ENCODE results near the gene LAMA5.
"Not testable (repeated sequence)": the region's sequence is repeated elsewhere in the genome, so short reads cannot be mapped to it uniquely, and the experiment has no call there.

Gene LAMA5

GRCh38 chr20:62376112-62377063 lies 9.3 kb upstream of the LAMA5 start:
- no peak for DNase-seq (ENCODE audit: low read depth, low spot score)
- no peak overlapping the region for H3K4me3 ChIP-seq (ENCODE audit: low read length)

DNA sequence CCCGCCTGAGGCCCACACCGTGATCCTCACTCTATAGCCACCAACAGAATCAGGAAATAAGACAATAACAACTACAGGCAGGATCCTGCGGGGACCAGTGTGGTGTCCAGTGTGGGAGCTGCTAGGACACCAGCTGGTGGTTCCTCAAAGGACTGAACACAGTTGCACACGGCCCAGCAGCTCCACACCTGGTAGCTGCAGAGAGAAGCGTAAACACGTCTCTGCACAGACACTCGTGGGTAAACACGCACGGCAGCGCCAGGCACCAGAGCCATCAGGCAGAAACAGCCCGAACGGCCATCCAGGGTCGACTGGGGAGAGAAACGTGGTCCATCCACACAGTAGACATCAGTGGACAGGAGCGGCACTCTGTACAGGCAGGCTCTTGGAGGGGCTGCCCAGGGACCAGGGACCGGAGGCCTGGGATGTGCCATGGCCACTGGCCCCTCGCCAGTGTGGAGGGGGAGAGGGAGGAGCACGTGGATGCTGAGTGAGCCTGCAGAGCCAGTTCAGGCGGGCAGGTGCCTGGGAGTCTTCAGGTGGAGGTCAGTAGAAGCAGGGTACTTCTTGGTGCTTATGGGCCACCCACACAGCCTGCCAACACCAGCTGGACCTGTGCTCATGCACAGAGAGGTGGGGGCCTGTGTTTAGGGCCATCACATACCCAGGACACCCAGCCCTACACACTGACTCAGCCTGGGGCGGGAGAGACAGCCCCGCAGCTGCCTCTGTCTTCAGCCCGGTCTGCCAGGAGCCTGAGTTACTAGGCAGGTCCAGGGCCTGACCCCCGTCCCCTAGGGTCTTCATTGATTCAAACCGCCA lies 7.4 kb upstream of the LAMA5 start:
- H3K4me3 ChIP-seq (ENCODE audit: low read length) = no peak overlapping the region
- no peak for DNase-seq (ENCODE audit: low read depth, low spot score)

- DNase-seq (ENCODE audit: low read depth, low spot score); H3K4me3 ChIP-seq (ENCODE audit: low read length): not testable (repeated sequence)
These were observed 6.6 kb upstream of the LAMA5 start for GRCh38 chr20:62373631-62374179.

GRCh38 chr20:62372042-62372993 lies 5.2 kb upstream of the LAMA5 start:
- DNase-seq (ENCODE audit: low read depth, low spot score) = no peak
- H3K4me3 ChIP-seq (ENCODE audit: low read length) = no peak overlapping the region

DNA sequence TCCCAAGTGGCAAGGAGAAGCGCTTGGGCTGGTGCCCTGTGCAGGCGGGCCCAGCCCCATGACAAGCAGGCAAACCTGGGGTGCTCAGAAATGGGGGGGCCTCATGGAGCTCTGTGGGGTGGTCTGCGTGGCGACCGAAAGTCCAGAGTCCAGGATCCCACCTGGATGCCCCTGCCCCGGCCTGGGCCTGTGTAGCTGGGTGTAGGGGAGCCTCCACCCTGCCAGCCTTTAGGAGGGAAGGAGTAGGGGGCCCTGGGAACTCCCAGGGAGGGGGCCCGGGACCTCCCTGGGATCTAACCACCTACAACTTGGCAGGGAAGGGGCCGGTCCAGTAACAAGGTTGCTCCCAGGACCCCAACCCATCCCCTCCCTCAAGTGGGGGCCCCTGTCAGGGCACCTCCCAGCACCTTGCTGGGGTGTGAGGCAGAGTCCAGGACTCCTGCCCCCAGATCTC lies 4.5 kb upstream of the LAMA5 start:
- no peak overlapping the region for H3K4me3 ChIP-seq (ENCODE audit: low read length)
- DNase-seq (ENCODE audit: low read depth, low spot score) = no peak

DNA sequence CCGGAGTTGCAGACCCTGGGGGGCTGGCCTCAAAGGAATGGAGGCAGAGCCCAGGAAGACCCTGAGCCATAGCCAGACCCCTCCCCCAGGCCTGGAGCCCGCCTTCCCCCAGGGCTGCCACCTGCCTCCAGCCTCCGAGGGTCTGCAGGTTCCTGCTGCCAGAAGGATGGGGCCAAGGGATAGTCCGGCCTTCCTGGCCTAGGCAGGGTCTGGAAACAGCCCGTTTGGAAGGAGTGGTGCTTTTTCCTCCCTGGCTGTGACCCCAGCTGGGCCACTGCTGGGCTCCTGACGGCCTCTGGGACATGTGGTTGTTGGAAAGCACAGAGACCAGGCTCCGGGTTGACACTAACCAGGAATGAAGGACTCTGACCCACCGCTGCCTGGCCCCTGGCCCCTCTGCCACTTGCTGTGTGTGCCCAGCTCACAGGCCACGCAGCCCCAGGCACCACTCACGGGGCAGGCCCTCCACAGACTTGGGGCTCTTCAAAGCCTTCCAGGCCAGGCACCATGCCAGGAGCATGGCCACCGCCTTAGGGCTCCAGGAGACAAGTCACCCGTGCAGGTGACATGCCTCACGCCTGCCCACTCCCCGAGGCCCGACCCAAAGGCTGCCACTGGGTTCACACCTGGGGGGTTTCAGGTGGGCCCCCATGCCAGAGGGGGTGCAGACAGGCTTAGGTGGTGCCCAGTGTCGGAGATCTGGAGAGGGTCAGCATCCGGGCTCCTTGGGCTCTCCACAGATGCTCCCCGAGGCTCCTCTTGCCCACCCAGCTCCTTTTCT lies 3.9 kb upstream of the LAMA5 start:
- no peak for DNase-seq (ENCODE audit: low read depth, low spot score)
- no peak overlapping the region for H3K4me3 ChIP-seq (ENCODE audit: low read length)

- no peak overlapping the region for H3K4me3 ChIP-seq (ENCODE audit: low read length)
- DNase-seq (ENCODE audit: low read depth, low spot score) = no peak
These were observed 3.1 kb upstream of the LAMA5 start for GRCh38 chr20:62370115-62370806.

GRCh38 chr20:62369815-62370114 lies 2.7 kb upstream of the LAMA5 start:
- no peak for DNase-seq (ENCODE audit: low read depth, low spot score)
- H3K4me3 ChIP-seq (ENCODE audit: low read length) = no peak overlapping the region

DNA sequence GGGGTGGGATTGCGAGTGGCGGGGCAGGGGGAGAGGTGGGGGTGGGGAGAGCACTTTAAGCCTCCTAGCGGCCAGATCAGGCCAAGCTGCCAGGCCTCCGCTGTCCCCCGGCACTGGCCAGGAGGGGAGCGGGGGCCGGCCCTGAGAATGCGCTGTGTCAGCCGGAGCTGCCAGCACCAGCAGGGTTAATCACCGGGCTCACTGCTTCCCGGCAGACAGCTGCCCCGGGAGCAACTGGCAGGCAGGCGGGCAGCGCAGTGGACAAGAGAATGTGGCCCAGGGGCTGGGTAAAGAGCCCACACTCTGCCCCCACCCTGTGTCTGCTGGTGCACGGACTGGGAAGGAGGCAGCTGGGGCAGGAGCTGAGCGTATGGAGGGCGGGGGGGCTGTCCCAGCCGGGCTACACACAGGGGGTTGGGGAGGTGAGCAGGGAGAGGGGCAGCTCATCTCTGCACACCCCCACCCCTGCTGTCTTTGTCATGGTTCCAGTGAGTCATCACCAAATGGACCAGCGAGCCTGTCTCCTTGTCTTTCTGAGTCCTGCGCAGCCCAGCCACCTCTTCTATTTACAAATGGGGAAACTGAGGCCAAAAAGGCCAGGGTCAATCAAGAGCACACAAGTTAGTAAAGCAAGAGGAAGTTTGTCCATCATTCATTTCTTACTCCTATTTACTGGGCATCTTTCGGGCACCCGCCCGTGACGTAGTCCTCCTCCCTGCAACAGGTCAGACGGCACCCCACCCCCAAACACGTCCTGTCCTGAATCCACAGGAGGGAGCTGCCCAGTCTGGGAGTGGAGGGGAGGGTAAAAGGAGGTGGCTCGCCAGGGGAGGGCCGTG lies 2.1 kb upstream of the LAMA5 start:
- no peak overlapping the region for H3K4me3 ChIP-seq (ENCODE audit: low read length)
- DNase-seq (ENCODE audit: low read depth, low spot score) = no peak

- no peak overlapping the region for H3K4me3 ChIP-seq (ENCODE audit: low read length)
- no peak for DNase-seq (ENCODE audit: low read depth, low spot score)
These were observed 1.4 kb upstream of the LAMA5 start for GRCh38 chr20:62368392-62368975.

GRCh38 chr20:62367633-62368391 lies 700 bp upstream of the LAMA5 start:
- H3K4me3 ChIP-seq (ENCODE audit: low read length) = no peak overlapping the region
- DNase-seq (ENCODE audit: low read depth, low spot score) = no peak

DNA sequence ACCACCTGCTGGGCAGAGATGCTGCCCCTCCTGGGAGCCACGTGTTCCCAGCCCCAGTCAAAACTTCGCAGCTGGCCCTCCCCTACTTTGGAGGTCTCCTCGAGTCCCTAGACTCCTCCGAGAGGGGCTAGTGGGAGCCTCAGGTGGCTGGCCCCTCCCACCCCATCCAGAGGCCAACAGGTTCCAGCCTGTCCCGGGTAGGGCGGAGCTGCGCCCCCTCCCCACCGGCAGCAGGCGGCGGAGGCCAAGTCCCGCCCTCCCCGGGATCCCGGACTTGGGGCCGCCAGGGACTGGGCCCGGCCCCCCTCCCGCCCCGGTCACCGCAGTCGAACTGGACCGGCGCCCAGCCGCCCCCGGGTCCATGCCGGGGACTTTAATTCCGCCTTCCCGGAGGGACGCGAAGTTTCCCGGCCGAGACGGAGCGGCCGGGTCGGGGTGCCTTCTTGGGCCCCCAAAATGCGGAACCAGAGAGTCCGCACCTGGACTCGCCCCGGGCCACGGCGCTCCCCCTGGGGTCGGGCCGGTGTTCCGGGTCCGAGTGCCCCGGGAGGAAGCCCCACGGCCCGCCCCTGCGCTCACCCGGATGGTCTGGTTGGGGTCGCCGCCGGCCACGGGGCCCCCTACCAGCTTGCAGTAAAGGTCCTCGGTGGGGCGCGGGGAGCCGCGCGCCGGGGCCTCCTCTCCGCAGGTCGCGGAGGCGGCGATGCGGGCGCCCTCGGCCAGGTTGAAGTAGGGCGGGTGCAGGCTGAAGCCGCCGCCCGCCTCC lies 559 bp downstream of the LAMA5 start:
- H3K4me3 ChIP-seq (ENCODE audit: low read length) = no peak overlapping the region
- DNase-seq (ENCODE audit: low read depth, low spot score) = no peak

- no peak overlapping the region for H3K4me3 ChIP-seq (ENCODE audit: low read length)
- no peak for DNase-seq (ENCODE audit: low read depth, low spot score)
These were observed 1.2 kb downstream of the LAMA5 start for GRCh38 chr20:62365814-62366369.

GRCh38 chr20:62364911-62365736 lies 2.0 kb downstream of the LAMA5 start:
- no peak for DNase-seq (ENCODE audit: low read depth, low spot score)
- no peak overlapping the region for H3K4me3 ChIP-seq (ENCODE audit: low read length)
